Esophagus muscularis mucosa (tissue), 4 donors: ENCODE results near the gene PRPH. TPM values are rescaled to one million over a fixed set of nuclear protein-coding genes. Genes with fewer than 3 reads are reported as not detected.
A peak's percentile ranks its signal among the peaks of the same experiment; 100 is the strongest.
"Not testable (repeated sequence)": the region's sequence is repeated elsewhere in the genome, so short reads cannot be mapped to it uniquely, and the experiment has no call there.

Source experiments
- DNase-seq: peaks from one replicate; pipeline ENCODE4 v3.0.0-alpha.2; 2017; ENCODE audit errors: extremely low spot score
- H3K27ac ChIP-seq, 4 donors: fragments of 200-600 bp; sonication (generic); replicated peaks in 1 of 4; 1 replicate in 3 of 4; 2 replicates in 1 of 4; pipeline ENCODE4 v1.5.1; 2016 to 2019; ENCODE audit warnings: mild to moderate bottlenecking in 1 of 4
- H3K27me3 ChIP-seq, 4 donors: fragments of 200-600 bp; sonication (generic); one replicate each; pipeline versions ENCODE4 v1.5.1 to v1.6.0; 2016 to 2019
- H3K36me3 ChIP-seq, 4 donors: fragments of 200-600 bp; sonication (generic); one replicate each; pipeline ENCODE4 v1.5.1; 2016 to 2019
- H3K4me1 ChIP-seq, 4 donors: fragments of 200-600 bp; sonication (generic); one replicate each; pipeline ENCODE4 v1.5.1; 2016 to 2019
- H3K4me3 ChIP-seq, 4 donors: fragments of 200-600 bp; sonication (generic); 1 replicate in 2 of 4; 2 replicates in 2 of 4; pipeline ENCODE4 v1.5.1; 2016 to 2019; ENCODE audit warnings: mild to moderate bottlenecking in 4 of 4, moderate library complexity in 1 of 4
- H3K9me3 ChIP-seq, 4 donors: fragments of 200-600 bp; sonication (generic); 1 replicate in 3 of 4; 2 replicates in 1 of 4; pipeline ENCODE4 v1.5.1; 2016 to 2019
- CTCF ChIP-seq, 3 experiments: fragments of 200-600 bp in 2 of 3; fragments of 450-650 bp in 1 of 3; sonication (generic) in 2 of 3; IDR thresholded peaks; one replicate each; pipeline ENCODE4 v1.5.1; 2017 to 2019; ENCODE audit warnings: antibody characterized with exemption in 3 of 3, mild to moderate bottlenecking in 2 of 3, moderate library complexity in 1 of 3
- EP300 ChIP-seq: sonication (generic); formaldehyde crosslinking; IDR thresholded peaks from one replicate; pipeline ENCODE4 v1.6.1; 2017; ENCODE audit warnings: antibody characterized with exemption
- POLR2A ChIP-seq: fragments of 450-650 bp; IDR thresholded peaks from one replicate; pipeline ENCODE4 v1.6.1; 2017; ENCODE audit warnings: antibody characterized with exemption, moderate library complexity, mild to moderate bottlenecking, low read depth
- POLR2AphosphoS5 ChIP-seq, 2 donors: sonication (generic); formaldehyde crosslinking; IDR thresholded peaks; one replicate each; pipeline ENCODE4 v1.6.1; 2017; ENCODE audit warnings: antibody characterized with exemption in 2 of 2
- WGBS: methylation state at CpG from one replicate; pipeline ENCODE4 v1.1.5; 2018; 5-methylcytosine and 5-hydroxymethylcytosine counted together
- intact Hi-C: fragments of 100-400 bp; cut with DNase I; formaldehyde crosslinking; loops from one replicate; pipeline ENCODE4 v1.15.1; 2023
- total RNA-seq, 4 donors: library from RNA; depleted of rRNA; stranded (reverse); fragments of >200 nt; gene quantifications; one replicate each; pipeline versions ENCODE4 v1.1.0 to v1.2.1, GENCODE V29; 2016

Gene PRPH
- total RNA-seq, 4 donors from 2014 or later: 9.9 to 24.5 (median 10.4) TPM

- Histone ChIP-seq H3K4me1 (peaks cover 24 to 57% (median 47%) of the 10 kb centered on the region in 4 donors), H3K27ac (no peak overlapping the region), H3K36me3 (peaks cover 0 to 3% (median 0%) of the 10 kb centered on the region in 4 donors), H3K27me3 (no peaks in the 10 kb centered on the region), H3K9me3 (no peaks in the 10 kb centered on the region), H3K4me3 (no peak overlapping the region)
- TF ChIP-seq EP300 (no peak), CTCF (IDR thresholded peaks at IDR 0.05) (no peak), POLR2AphosphoS5 (IDR thresholded peaks at IDR 0.05) (no peak), POLR2A (no peak)
- 87% methylated on average over 5 of the region's 5 CpGs for WGBS
- intact Hi-C loops: no loop called here
- no peak for DNase-seq
Measured at GRCh38 chr12:49263400-49263763, 31.6 kb upstream of the PRPH start.

- intact Hi-C loops: no loop called here
- TF ChIP-seq EP300 (no peak), POLR2A (no peak), CTCF (IDR thresholded peaks at IDR 0.05) (no peak), POLR2AphosphoS5 (IDR thresholded peaks at IDR 0.05) (no peak)
- H3K36me3 ChIP-seq: peaks cover under 1 to 6% (median 2%) of the 10 kb centered on the region in 4 donors
- DNase-seq: no peak
- under 1% methylated on average over 30 of the region's 35 CpGs for WGBS
- H3K4me1 ChIP-seq: peaks cover 24 to 65% (median 57%) of the 10 kb centered on the region in 4 donors
- peak overlapping the region; percentile 91 to 98 (median 94) for H3K27ac ChIP-seq
- H3K9me3 ChIP-seq: no peaks in the 10 kb centered on the region
- H3K27me3 ChIP-seq: no peaks in the 10 kb centered on the region
- H3K4me3 ChIP-seq: peak overlapping the region; percentile 78 to 97 (median 89)
Measured at GRCh38 chr12:49264466-49264872, 30.5 kb upstream of the PRPH start.

- DNase-seq: peak; percentile 96
- Histone ChIP-seq H3K4me1 (peaks cover 24 to 59% (median 53%) of the 10 kb centered on the region in 4 donors), H3K27me3 (no peaks in the 10 kb centered on the region), H3K4me3 (peak within 1 kb of the TSS; percentile 78 to 97 (median 89)), H3K36me3 (peaks cover 7 to 13% (median 9%) of the 10 kb centered on the region in 4 donors), H3K9me3 (no peaks in the 10 kb centered on the region), H3K27ac (peak within 1 kb of the TSS; percentile 91 to 98 (median 94))
- 4% methylated on average over 39 of the region's 61 CpGs for WGBS
- no peak for TF ChIP-seq EP300
- TF ChIP-seq POLR2A: peak; percentile 97
- peak; percentile 87 to 93 for TF ChIP-seq POLR2AphosphoS5 (IDR thresholded peaks at IDR 0.05)
- TF ChIP-seq CTCF (IDR thresholded peaks at IDR 0.05): peak in 1 of 3 experiments; percentile 5
- intact Hi-C loops: no loop called here
Measured at GRCh38 chr12:49264873-49265792, 29.8 kb upstream of the PRPH start, which contains the start of gene TUBA1C. Gene TUBA1C, plus strand, starts transcription at chr12:49265082. Its CDS starts 100 bp downstream, at chr12:49265182.

- DNase-seq, intact Hi-C loops, H3K4me3 ChIP-seq, H3K9me3 ChIP-seq, H3K27me3 ChIP-seq: not testable (repeated sequence)
- Histone ChIP-seq H3K36me3 (peaks cover 36 to 48% (median 45%) of the 10 kb centered on the region in 4 donors), H3K4me1 (peaks cover 16 to 44% (median 42%) of the 10 kb centered on the region in 4 donors), H3K27ac (peak overlapping the region in 1 of 4 donors; percentile 31)
- WGBS: 63% methylated on average over 6 of the region's 6 CpGs
Measured at GRCh38 chr12:49269191-49269590, 25.8 kb upstream of the PRPH start.
